GM19035 (cell line): ENCODE data around the gene TTC3.
"Not testable (repeated sequence)": the region's sequence is repeated elsewhere in the genome, so short reads cannot be mapped to it uniquely, and the experiment has no call there.

Experiments
- ATAC-seq: cut with Tn5 transposase; IDR thresholded peaks from one replicate; pipeline ENCODE4 v1.9.1; 2021; ENCODE audit not compliant: unreplicated experiment

TTC3 gene

DNA sequence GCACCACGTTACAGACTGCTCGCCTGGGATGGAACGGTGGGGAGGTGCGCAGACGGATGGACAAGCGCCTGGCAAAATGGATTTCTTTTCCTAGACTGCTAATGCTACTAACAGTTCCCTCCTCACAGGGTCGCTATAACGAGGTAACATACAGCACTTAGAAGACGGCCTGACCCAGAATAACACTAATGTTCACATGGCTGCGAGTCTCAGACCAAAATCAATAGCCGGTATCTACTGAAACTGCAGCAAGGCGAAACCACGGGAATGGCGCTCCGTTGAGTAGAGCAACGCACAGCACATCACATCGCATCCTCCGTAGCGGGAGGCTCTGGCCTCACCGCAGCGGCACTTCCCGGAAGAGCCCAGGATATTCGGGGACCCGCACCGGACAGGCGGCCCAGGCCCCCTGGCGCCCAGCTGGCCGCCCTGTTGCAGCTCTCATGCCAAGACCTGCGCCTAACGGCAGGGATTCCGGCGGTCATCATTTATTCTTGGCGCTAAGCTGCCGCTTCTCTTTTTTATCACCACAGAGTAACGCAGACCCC, 147.5 kb downstream of the TTC3 start:
- peak; percentile 48 for ATAC-seq

DNA sequence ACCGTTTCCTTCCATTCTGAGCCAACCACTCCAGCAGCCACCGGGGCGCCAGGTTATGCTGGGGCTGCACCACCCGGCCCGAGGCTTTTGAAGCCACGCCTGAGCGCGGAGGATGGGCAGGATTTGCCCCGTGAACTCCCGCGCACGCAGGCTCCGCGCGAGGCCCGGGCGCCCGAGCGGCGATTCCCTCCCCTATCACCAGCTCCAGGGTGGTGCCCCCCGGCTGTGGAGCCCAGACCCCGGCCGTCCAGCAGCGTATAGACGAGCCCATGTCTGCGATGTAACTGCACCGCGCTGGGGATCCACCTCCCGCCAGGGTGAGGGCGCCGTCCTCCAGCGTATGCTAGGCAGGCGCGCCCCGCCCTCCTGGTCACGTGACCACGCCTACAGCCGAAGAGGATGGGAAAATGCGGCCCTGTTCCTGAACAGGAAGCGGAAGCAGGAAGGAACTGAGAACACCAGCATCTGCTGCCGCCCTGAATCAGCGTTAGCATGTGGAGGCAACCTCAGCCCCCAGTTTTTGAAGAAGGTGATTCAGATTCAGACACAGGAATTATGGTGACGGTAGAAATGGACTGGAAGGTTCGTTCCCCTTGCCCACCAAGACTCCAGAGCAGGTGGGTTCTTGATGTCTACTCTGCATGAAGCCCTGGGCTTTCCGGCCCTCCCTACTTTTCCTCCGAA, 148.1 kb downstream of the TTC3 start:
- peak; percentile 89 for ATAC-seq

DNA sequence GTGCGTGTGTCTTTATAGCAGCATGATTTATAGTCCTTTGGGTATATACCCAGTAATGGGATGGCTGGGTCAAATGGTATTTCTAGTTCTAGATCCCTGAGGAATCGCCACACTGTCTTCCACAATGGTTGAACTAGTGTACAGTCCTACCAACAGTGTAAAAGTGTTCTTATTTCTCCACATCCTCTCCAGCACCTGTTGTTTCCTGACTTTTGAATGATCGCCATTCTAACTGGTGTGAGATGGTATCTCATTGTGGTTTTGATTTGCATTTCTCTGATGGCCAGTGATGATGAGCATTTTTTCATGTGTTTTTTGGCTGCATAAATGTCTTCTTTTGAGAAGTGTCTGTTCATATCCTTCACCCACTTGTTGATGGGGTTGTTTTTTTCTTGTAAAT, 149.2 kb downstream of the TTC3 start:
- not testable (repeated sequence) for ATAC-seq

DNA sequence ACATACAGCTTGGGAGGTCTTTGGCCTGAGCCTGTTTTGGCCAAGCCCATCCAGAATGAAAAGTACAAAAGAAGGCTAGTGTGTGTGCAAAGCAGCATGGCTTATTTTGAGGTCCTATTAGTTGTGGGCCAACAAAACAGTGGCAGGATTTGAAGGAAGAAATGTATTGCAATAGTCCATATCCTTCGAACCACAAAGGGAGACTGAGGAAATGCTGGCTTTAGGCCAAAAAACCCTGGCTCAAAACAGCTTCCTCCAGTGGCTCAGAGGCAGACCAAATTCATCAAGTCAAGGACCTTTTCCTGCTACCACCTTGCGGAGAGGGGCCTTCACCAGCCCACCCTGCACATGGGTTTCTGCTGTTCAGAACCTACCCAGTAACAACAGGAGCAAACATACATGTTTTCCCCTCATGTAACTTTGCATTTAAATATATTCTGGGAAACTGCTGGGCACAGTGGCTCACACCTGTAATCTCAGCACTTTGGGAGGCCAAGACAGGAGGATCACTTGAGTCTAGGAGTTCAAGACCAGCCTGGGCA, 150.8 kb downstream of the TTC3 start:
- no peak for ATAC-seq

DNA sequence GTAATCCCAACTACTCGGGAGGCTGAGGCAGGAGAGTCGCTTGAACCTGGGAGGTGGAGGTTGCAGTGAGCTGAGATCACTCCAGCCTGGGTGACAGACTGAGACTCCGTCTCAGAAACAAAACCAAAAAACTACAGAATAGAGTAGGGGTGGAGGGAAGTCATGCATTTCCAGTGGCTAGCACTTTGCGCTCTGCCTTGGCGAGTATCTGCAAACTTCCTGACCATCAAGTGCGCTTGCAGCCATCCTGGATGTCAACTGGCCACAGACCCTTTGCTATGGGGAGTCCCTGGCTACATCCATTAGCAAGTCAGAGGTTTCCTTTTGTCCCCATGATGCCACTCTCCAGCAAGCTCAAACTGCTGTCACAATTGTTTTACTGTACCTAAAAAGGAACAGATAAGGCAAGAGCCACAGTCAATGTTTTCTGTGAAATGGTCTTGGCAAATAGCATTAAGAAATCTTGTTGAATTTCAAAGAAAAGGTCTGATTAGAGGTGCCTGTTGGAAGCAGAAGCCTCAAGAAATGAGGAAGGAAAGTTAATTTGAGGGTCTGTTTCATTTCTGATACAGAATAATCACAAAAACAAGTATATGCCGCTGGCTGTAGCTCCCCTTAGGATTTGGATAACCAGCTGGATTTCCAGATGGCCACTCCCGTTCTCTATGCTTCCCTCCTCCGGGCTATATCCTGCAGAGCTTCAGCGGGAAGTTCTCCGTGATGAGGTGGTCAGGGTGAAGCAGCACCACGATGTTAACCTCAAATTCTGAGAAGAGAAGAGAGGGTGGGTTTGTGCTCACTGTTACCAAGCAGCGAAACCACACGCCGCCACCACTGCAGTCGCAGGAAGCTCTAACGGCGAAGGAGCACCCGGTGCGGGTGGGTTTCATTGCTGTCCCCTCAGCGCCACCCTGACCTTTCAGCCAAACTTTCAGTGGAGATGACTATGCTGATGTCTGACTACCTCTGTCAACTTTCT, 152.1 kb downstream of the TTC3 start:
- ATAC-seq: no peak

DNA sequence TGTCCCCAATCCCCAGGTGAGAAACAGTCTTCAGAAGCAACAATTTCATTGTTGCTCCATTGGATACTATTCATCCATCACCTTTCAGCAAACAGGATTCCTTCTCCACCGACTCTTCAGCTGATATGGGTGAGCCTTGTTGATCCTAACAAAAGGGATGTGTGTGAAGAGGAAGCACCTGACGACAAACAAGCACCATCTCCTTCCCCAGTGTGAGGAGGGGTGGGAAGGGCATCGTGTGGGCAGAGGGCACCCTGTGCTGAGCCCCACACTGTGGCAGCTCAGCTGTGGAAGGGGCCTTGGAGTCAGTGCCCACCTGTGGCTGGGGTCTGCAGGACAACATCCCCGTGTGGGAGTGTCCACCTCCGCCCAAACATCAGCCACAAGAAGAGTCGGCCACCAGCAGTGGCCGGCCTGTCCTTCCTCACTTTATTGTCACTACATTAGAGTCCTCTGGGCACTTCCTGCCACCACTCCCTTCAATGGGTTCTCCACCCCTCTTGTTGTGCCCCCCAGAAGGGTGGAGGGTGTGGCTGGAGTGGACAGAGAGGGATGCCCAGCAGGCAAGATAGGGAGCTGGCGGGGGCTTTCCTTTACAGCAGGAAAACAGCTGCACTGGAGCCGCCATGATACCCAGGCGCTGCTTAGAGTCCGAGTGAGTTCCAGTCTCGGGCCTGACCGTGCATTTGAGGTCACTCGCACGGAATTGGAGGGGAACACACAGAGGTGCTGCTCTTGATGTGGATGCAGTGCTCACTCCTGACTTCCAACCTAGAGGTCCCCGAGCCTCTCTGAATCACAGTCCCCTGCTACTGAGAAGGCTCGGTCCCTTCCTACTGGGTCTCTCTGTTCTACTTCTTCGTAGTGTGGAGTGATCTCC, 153.2 kb downstream of the TTC3 start:
- ATAC-seq: no peak

DNA sequence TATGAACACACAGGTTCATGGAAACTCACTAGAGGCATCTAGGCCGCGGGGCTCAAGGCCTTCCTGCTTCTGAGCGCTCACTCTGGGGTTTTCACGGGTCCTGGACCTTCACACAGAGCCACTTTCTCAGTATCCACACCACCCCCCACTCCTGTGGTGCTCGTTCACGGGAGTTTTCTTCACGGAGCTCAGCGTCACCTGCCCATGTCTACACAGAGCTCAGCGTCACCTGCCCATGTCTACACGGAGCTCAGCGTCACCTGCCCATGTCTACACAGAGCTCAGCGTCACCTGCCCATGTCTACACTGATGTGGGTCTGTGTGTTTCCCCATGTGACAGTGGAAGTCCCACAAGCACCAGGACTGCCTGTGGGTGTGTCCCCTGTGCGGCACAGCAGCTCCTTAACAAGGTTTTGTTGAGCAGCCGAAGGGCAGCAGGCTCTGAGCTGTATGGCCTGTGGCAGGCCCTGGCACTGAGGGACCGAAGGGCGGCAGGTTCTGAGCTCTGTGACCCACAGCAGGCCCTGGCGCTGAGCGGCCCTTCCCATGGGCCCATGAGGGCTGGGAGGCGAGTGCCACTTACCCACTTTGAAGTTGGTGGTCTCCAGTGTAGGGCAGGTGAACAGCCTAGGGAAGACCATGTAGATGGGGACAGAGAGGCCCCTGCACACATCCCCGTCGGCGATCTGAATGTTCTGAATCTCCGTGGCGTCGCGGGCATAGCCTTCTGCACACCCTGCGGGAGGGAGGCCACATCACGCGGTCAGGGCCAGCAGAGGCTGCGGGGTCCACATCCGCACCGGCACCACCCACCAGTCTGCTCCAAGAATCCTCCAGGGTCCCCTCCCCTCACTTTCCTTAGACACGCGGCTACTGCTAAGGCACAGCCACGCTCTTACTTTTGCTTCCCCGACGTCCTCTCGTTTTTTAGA, 154.3 kb downstream of the TTC3 start:
- no peak for ATAC-seq

DNA sequence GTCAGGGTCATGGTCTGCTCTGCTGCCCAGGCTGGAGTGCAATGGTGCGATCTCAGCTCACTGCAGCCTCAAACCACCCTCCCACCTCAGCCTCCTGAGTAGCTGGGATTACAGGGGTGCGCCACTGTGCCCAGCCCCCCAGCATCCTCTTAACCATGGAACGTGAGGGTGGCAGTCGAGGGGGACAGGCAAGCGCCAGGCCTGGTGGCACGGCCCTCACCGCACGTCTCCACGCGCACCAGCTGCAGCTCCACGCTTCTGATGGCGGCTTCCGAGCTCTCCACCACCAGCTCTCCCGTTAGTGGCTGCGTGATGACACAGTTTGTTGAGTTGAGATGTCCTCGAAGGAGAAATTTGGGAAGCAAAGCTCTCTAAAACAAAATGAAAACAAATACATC, 154.9 kb downstream of the TTC3 start:
- no peak for ATAC-seq

DNA sequence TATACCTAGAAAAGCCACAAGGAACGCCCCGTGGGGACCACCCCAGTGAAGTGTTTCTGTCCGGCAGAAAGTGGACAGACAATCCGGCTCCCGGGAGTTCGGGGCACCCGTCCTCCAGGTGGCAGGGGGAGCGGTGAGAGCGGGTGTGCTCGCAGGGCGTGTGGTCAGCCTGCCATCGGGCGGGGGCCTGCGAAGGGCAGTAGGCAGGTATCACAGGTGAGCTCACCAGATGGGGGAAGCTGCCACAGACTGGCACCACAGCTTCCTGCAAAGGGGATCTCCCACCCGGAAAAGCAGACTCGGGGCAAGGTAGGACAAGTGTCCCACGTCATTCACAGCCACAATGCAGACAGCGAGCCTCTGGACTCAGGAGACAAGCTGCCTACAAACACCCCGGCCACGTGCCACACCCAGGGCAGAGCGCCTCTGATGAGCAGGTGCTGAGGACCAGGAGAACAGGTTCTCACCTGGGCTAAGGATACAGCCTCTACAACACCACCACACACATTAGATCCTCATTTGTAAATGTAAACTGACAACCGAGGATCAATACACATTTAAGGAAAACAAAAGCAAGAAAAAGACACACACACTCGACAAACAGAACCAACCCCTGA, 157.7 kb downstream of the TTC3 start:
- ATAC-seq: no peak

DNA sequence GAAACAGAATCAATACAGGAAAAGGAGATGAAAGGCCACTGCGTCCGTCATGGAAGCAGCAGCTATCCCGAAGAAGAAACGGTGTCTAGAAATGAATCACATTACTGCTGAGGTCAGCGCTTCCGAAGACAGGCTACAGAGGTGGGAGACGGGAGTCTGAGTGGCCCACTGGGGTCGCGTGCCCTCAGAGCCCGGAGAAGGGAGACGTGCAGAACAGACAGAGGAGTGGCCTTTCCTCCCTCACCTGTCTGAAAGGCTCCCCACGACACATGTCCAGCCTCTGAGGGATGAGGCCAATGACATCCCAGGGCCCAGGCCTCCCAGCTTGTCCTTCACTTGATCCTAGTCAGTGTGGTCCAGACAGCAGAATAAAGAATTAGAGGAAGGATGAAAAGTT, 158.2 kb downstream of the TTC3 start:
- ATAC-seq: no peak

DNA sequence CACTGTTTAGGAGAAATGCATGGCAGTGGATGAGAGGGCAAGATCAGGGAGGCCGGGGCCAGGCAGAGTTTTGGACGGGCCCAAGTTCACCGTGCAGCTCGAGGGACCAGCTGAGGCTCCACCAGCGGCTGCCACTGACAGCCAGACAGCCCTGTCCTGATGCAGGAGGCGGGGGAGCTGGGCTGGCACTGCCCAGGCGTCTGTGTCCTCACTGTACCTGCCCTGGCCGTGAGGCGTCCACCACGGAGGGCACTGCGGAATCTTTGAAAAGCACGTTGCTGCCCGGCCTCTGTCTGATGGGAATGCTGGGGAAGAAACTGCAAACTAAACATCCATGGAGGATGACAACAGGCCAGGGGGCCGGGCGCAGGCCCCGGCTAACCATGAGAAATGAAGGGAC, 158.6 kb downstream of the TTC3 start:
- ATAC-seq: no peak

DNA sequence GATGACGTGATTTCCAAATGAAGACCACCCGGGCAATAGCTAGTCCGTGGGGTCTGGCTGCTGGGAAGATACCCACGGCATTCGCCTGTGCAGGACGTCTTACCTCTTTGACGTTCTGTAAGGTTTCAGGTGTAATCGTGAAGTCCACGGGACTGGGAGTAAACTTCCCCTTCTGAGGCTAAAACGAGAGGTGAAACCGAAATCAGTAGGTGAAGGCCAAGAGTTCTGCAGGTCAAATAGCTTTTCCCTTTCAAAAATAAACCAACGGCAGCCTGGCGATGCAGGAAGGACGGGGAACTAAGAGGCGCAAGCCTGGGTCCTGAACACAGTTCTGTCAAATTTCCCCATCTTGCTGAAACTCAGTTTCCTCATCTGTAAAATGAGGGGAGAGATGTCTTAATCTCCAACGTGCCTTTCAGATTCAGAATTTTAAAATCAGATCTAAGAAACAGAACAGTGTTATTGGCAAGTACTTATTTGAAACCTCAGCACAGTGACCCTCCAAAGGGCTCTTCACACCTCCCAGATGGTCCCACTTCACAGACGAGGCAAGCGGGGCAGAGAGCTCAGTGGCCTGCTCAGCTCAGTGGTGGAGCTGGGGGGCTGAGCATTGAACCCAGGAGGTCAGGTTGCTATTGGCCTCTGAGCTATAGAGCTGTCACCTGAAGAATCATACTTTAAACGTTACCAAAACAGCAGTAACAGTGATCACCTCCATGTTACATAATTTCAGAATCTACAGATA, 159.4 kb downstream of the TTC3 start:
- no peak for ATAC-seq

DNA sequence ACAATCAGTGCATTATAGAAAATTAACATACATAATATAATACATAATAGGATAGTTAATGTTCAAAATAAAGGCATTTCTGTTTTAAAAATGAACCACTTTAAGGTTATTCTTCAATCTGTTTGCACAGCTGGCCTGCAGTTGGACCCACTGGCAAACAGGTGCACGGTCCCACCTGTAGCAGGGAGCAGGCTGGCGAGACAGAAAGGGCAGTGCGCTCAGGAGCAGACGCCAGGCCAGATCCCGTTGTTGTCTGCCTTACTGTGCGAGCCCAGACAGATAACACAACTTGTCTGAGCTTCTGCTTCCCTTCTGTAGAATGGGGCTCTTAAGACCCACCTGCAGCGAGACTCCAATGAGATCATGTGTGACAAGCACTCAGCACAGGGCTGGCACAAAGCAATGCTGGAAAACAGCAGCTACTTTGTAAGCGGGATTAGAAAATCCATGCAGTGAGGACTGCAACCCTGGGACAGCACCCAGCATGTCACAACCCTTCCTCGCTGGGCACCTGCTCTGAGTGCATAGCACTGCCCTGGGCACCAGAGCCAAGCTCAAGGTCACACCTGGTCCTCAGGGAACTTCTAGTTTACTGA, 160.6 kb downstream of the TTC3 start:
- no peak for ATAC-seq

DNA sequence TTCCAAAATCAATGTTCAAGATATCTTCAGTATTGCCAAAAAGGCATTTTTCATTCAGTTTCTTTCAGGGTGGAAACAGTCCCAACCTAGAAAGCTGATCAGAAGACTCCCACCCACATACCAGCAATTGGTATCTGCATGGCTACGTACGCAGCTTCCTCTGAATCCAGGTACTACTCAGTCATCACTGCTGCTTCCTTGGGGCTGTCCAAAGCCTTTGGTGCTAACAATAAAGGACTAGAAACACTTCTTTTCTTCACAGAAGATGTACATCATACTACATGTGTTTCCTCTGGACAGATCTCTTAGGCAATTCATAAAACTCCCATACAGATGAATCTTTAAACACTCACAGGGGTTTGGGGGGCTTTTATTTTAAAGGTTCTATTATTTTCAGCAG, 164.3 kb downstream of the TTC3 start:
- no peak for ATAC-seq

DNA sequence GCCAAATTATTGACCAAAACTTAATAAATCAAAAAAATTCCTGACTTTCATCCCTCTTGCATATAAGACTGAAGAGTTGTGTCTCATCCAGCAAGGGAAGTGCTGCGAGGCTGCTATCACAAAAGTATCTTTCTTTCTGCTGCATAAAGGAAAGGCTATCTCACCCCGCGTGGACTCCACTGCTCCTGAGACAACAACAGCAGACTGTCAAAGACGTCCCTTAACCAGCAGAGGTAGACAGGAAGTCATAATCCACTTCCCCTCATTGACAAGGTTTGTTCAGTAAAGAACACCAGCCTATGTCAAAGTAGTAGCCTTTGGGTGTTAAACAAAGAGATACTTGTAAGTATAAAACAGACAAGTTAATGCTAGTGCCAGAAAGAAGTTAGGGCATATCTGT, 164.7 kb downstream of the TTC3 start:
- ATAC-seq: no peak

DNA sequence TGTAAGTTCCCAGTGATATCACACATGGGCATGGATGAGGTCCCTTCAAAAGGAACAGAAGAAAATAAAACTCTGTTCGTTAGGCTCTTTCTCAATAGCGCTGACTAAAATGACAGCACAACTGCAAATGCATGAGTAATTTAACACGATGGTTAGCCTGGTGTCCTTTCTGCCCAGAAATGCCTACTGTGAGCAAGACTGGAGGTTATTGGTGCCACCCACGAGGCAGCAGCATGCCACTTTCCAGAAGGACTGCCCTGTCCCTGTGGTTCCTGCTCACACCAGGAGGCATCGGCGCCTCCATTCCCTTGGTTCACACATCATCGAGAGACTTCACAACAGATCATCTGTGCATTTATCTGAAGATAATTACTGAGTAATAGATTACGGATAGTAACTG, 167.9 kb downstream of the TTC3 start:
- no peak for ATAC-seq

DNA sequence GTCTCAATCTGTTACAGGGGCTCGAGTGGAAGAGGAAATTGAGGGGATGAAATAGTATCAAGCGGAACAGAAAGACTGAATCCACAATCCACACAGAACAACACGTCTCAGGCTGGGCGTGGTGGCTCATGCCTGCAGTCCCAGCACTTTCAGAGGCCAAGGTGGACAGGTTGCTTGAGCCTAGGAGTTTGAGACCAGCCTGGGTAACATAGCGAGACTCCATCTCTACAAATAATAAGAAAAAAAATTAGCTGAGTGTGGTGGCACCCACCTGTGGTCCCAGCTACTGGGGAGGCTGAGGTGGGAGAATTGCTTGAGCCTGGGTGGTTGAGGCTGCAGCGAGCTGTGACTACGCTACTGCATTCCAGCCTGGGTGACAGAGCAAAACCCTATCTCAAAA, 168.4 kb downstream of the TTC3 start:
- no peak for ATAC-seq

DNA sequence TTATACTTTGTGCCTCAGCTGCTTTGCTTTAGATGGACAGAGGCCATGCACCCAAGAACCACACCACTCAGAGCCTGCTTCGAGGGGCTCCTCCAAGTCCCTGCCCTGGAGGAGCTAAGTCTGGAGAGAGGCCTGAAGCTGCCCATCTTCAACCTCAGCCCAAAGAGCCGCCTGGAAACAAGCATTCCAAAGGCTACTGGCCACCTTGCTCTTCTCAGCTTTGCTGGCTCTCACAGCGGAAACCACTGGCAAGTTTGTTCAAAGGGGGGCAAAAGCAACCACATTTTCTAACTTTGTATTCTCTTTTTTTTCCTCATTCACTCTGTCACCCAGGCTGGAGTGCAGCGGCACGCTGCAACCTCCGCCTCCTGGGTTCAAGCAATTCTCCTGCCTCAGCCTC, 170.9 kb downstream of the TTC3 start:
- ATAC-seq: no peak
